Activated B cell treated with CpG ODN at 0.5 μM for 24 hours (primary cell): Measurements from ENCODE around the gene KCNK2. TPM values are rescaled to one million over a fixed set of nuclear protein-coding genes. Genes with fewer than 3 reads are reported as not detected.

ENCODE experiments used
- ATAC-seq: fragments of 200-7000 bp; cut with Tn5 transposase; one replicate; pipeline ENCODE4 v1.10.0; 2021; ENCODE audit warnings: low read depth, mild to moderate bottlenecking, moderate library complexity
- CTCF ChIA-PET: fragments of 350-600 bp; sonication (Branson Sonifier 250); formaldehyde crosslinking; loops from one replicate; lab custom pipeline; 2021; ENCODE audit warnings: antibody characterized with exemption; lab: Charles Lee
- POLR2A ChIA-PET: fragments of 350-600 bp; sonication (Branson Sonifier 250); formaldehyde crosslinking; loops from one replicate; lab custom pipeline; 2021; ENCODE audit warnings: antibody characterized with exemption; lab: Charles Lee
- DNase-seq: peaks from one replicate; pipeline ENCODE4 v3.0.0; 2022
- H3K27ac Mint-ChIP-seq: one replicate; pipeline ENCODE4 v1.8.0; 2020; ENCODE audit warnings: mixed read lengths
- H3K27me3 Mint-ChIP-seq: one replicate; pipeline ENCODE4 v1.8.0; 2021; ENCODE audit warnings: mixed read lengths
- H3K36me3 Mint-ChIP-seq: one replicate; pipeline ENCODE4 v1.8.0; 2021; ENCODE audit warnings: low read depth, mixed read lengths
- H3K4me1 Mint-ChIP-seq: one replicate; pipeline ENCODE4 v1.8.0; 2021; ENCODE audit warnings: mixed read lengths
- H3K4me3 Mint-ChIP-seq: one replicate; pipeline ENCODE4 v1.8.0; 2020; ENCODE audit warnings: mild to moderate bottlenecking, mixed read lengths
- H3K9me3 Mint-ChIP-seq: one replicate; pipeline ENCODE4 v1.8.0; 2020; ENCODE audit warnings: mixed read lengths
- intact Hi-C: fragments of 100-400 bp; cut with micrococcal nuclease; formaldehyde crosslinking; loops from one replicate; pipeline ENCODE4 v1.15.1; 2024
- total RNA-seq: library from RNA; stranded (reverse); gene quantifications from 2 replicates; pipeline ENCODE4 v1.2.3, GENCODE V29; 2022
- TF ChIP-seq, protein P1 (sequence below): fragments of 200-600 bp; IDR thresholded peaks from one replicate; pipeline ENCODE4 v1.8.0; 2022; ENCODE audit warnings: antibody characterized with exemption, mild to moderate bottlenecking

KCNK2 gene
- total RNA-seq, 1 donor from 2014 or later, result not detected

DNA sequence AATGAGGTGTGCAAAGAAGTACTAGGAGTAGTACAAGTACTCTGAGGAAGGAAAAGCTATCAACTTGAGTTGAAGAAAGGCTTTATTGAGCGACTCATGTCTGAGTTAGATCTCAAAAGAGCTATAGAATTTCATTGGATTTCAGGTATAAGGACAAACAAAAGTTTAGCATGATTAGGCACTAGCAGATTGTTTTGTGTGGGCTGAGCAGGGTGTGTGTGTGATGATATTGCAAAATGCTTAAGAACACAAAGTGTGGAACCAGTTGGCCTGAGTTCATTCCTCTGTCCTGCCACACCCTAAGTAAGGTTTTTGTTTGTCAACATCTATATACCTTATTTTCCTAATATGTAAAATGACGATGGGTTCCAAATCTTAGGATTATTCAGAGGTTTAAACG is 158.9 kb downstream of the KCNK2 start:
- TF ChIP-seq, protein P1, sequence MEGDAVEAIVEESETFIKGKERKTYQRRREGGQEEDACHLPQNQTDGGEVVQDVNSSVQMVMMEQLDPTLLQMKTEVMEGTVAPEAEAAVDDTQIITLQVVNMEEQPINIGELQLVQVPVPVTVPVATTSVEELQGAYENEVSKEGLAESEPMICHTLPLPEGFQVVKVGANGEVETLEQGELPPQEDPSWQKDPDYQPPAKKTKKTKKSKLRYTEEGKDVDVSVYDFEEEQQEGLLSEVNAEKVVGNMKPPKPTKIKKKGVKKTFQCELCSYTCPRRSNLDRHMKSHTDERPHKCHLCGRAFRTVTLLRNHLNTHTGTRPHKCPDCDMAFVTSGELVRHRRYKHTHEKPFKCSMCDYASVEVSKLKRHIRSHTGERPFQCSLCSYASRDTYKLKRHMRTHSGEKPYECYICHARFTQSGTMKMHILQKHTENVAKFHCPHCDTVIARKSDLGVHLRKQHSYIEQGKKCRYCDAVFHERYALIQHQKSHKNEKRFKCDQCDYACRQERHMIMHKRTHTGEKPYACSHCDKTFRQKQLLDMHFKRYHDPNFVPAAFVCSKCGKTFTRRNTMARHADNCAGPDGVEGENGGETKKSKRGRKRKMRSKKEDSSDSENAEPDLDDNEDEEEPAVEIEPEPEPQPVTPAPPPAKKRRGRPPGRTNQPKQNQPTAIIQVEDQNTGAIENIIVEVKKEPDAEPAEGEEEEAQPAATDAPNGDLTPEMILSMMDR, result no peak
- H3K27me3 Mint-ChIP-seq, result no peaks in the 10 kb centered on the region
- CTCF ChIA-PET, result no interaction called here

DNA sequence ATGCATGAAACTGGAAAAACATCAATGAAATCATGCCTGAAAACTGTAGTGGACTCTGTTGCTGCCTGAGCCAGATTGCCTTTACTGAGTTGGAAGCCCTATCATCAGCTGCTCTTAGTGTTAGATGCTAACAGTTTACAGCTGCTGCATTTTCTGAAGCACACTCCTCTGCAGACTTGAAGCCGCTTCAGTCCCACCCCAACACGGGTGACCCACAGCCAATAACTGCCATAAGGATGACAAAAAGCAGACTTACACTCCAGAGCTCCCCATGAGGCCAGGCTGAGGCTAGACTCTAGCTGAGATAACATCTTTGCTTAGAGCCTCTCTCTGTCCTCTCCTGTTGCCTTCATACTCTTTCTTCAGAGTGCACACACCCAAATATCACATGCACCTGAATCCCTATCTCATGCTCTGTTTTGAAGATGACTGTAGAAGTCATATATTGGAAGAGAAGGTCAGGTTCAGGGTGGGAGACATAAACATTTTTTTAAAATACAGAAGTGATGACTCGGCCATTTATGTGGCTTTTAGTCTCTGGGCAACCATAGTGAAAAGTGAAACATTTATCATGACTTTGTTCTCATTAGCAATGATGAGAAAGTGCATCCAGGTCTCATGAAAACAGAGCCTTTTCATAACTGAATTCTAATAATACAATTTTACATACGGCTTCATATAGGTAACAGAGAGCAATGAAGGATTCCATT is 161.0 kb downstream of the KCNK2 start:
- POLR2A ChIA-PET, result no interaction called here

More for the DNA sequence above, 158.9 kb downstream of the KCNK2 start:
- H3K4me1 Mint-ChIP-seq, result no peaks in the 10 kb centered on the region
- H3K9me3 Mint-ChIP-seq, result no peaks in the 10 kb centered on the region
- ATAC-seq (no peak), DNase-seq (no peak)
- H3K4me3 Mint-ChIP-seq, result no peak overlapping the region
- POLR2A ChIA-PET, result no interaction called here
- no peak overlapping the region for H3K27ac Mint-ChIP-seq
- H3K36me3 Mint-ChIP-seq, result no peaks in the 10 kb centered on the region
- intact Hi-C loops, result no loop called here

DNA sequence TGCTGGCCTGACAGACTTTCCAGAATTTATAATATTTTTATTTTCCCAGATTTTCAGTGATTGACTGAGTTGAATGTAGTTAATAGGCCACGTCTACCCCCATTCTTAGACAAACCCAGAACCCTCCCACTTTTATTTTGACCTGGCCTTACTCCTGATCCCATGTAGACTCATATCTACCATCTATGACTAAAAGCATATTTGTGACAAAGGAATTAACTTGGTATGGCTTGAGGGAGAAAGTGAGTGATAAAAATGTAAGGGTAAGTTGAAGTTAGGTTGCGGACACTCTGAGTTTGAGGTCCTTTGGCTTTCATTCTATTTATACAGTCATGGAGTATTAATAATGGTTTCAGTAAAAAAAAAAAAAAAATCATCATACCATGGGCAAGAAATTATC is 168.4 kb downstream of the KCNK2 start:
- Mint-ChIP-seq H3K27me3 (no peaks in the 10 kb centered on the region), H3K9me3 (peaks cover 7% of the 10 kb centered on the region), H3K36me3 (no peaks in the 10 kb centered on the region), H3K4me3 (no peak overlapping the region), H3K4me1 (no peaks in the 10 kb centered on the region), H3K27ac (no peak overlapping the region)
- intact Hi-C loops, result no loop called here
- ATAC-seq (no peak), DNase-seq (no peak)
- POLR2A ChIA-PET, result no interaction called here
- CTCF ChIA-PET, result no interaction called here
- TF ChIP-seq, protein P1, result no peak

More for the DNA sequence above, 161.0 kb downstream of the KCNK2 start:
- intact Hi-C loops, result no loop called here
- TF ChIP-seq, protein P1, result no peak
- no peak overlapping the region for H3K4me3 Mint-ChIP-seq
- CTCF ChIA-PET, result no interaction called here
- no peaks in the 10 kb centered on the region for H3K4me1 Mint-ChIP-seq
- peaks cover 3% of the 10 kb centered on the region for H3K9me3 Mint-ChIP-seq
- H3K36me3 Mint-ChIP-seq, result no peaks in the 10 kb centered on the region
- H3K27ac Mint-ChIP-seq, result no peak overlapping the region
- no peak for DNase-seq
- no peaks in the 10 kb centered on the region for H3K27me3 Mint-ChIP-seq
- no peak for ATAC-seq

DNA sequence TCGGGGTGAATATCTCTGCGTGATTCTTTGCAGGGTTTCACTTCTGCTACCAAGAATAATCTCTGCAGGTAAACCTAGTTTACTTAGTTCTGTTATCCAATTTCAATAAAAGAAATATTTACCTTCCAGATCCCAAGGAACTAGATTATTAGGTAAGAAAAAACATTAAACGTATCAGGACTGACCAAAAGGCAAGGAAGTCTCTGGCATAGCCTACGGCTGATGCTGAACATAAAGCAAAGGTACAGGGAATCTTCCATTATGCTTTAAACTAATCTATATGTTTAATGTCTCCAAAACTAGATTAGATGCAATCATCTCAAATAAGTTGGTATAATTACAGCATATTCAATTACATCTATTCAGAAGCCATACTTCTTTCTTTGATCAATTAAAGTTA is 168.9 kb downstream of the KCNK2 start:
- intact Hi-C loops, result no loop called here
- Mint-ChIP-seq H3K4me1 (no peaks in the 10 kb centered on the region), H3K27me3 (no peaks in the 10 kb centered on the region), H3K9me3 (peaks cover 7% of the 10 kb centered on the region), H3K36me3 (no peaks in the 10 kb centered on the region), H3K27ac (no peak overlapping the region), H3K4me3 (no peak overlapping the region)
- POLR2A ChIA-PET, result no interaction called here
- CTCF ChIA-PET, result no interaction called here
- ATAC-seq (no peak), DNase-seq (no peak)
- TF ChIP-seq, protein P1, result no peak

DNA sequence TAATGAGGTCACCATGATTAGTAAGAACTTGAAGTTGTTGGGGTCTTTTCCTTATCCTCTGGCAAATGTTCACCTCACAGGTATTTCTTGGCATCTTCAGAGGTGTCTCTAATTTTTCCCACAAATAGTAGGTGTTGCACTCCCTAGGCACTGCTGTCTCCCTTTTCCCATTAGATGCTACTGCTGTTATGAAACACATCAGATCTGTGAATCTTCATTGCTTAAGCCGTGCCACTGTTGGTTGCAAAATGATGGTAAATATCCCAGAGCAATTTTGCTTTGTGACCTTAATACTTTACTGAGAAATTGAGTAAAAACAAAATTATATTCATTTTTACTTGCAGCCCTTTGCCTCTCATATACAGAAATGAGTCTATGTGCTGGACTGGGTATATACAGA is 169.6 kb downstream of the KCNK2 start:
- TF ChIP-seq, protein P1, result no peak
- intact Hi-C loops, result no loop called here
- ChIA-PET CTCF (no interaction called here), POLR2A (no interaction called here)
- Mint-ChIP-seq H3K27ac (no peak overlapping the region), H3K27me3 (no peaks in the 10 kb centered on the region), H3K9me3 (peaks cover 5% of the 10 kb centered on the region), H3K4me3 (no peak overlapping the region), H3K36me3 (no peaks in the 10 kb centered on the region), H3K4me1 (no peaks in the 10 kb centered on the region)
- DNase-seq (no peak), ATAC-seq (no peak)
